Measurements from ENCODE around the gene SCN4B. TPM values are rescaled to one million over a fixed set of nuclear protein-coding genes. Genes with fewer than 3 reads are reported as not detected.

The SCN4B gene
- total RNA-seq, 1 experiment from 2014 or later = not detected

- in situ Hi-C loops (cut with HindIII; ENCODE audit: low pct_unique_long_range_greater_than_20kb, low sequenced_read_pairs) = no loop called here
- no peak for DNase-seq (ENCODE audit: low read depth, low spot score)
These were observed 9.2 kb upstream of the SCN4B start for GRCh38 chr11:118161786-118162185.

- no peak for DNase-seq (ENCODE audit: low read depth, low spot score)
These were observed 4.7 kb upstream of the SCN4B start for GRCh38 chr11:118157186-118157895.

GRCh38 chr11:118156531-118157185 is 4.0 kb upstream of the SCN4B start:
- in situ Hi-C loops (cut with HindIII; ENCODE audit: low pct_unique_long_range_greater_than_20kb, low sequenced_read_pairs) = no loop called here

More at GRCh38 chr11:118157186-118157895, 4.7 kb upstream of the SCN4B start:
- in situ Hi-C loops (cut with HindIII; ENCODE audit: low pct_unique_long_range_greater_than_20kb, low sequenced_read_pairs) = no loop called here

GRCh38 chr11:118155776-118156530 is 3.3 kb upstream of the SCN4B start:
- in situ Hi-C loops (cut with HindIII; ENCODE audit: low pct_unique_long_range_greater_than_20kb, low sequenced_read_pairs) = no loop called here
- no peak for DNase-seq (ENCODE audit: low read depth, low spot score)

More at GRCh38 chr11:118156531-118157185, 4.0 kb upstream of the SCN4B start:
- DNase-seq (ENCODE audit: low read depth, low spot score) = no peak

- in situ Hi-C loops (cut with HindIII; ENCODE audit: low pct_unique_long_range_greater_than_20kb, low sequenced_read_pairs) = no loop called here
- no peak for DNase-seq (ENCODE audit: low read depth, low spot score)
These were observed 2.0 kb upstream of the SCN4B start for GRCh38 chr11:118154641-118155040.

- DNase-seq (ENCODE audit: low read depth, low spot score) = no peak
- in situ Hi-C loops (cut with HindIII; ENCODE audit: low pct_unique_long_range_greater_than_20kb, low sequenced_read_pairs) = no loop called here
These were observed 1.4 kb upstream of the SCN4B start for GRCh38 chr11:118153976-118154375.

- no peak for DNase-seq (ENCODE audit: low read depth, low spot score)
- in situ Hi-C loops (cut with HindIII; ENCODE audit: low pct_unique_long_range_greater_than_20kb, low sequenced_read_pairs) = no loop called here
These were observed 893 bp upstream of the SCN4B start for GRCh38 chr11:118153516-118153915.

- in situ Hi-C loops (cut with HindIII; ENCODE audit: low pct_unique_long_range_greater_than_20kb, low sequenced_read_pairs) = no loop called here
- no peak for DNase-seq (ENCODE audit: low read depth, low spot score)
These were observed 537 bp downstream of the SCN4B start for GRCh38 chr11:118152020-118152551.

GRCh38 chr11:118151431-118151830 is 1.2 kb downstream of the SCN4B start:
- no peak for DNase-seq (ENCODE audit: low read depth, low spot score)
- in situ Hi-C loops (cut with HindIII; ENCODE audit: low pct_unique_long_range_greater_than_20kb, low sequenced_read_pairs) = no loop called here

- in situ Hi-C loops (cut with HindIII; ENCODE audit: low pct_unique_long_range_greater_than_20kb, low sequenced_read_pairs) = no loop called here
- DNase-seq (ENCODE audit: low read depth, low spot score) = no peak
These were observed 3.1 kb downstream of the SCN4B start for GRCh38 chr11:118149493-118149892.

GRCh38 chr11:118148856-118149255 is 3.8 kb downstream of the SCN4B start:
- DNase-seq (ENCODE audit: low read depth, low spot score) = no peak
- in situ Hi-C loops (cut with HindIII; ENCODE audit: low pct_unique_long_range_greater_than_20kb, low sequenced_read_pairs) = no loop called here

GRCh38 chr11:118148240-118148639 is 4.4 kb downstream of the SCN4B start:
- no peak for DNase-seq (ENCODE audit: low read depth, low spot score)
- in situ Hi-C loops (cut with HindIII; ENCODE audit: low pct_unique_long_range_greater_than_20kb, low sequenced_read_pairs) = no loop called here

GRCh38 chr11:118147502-118147901 is 5.1 kb downstream of the SCN4B start:
- DNase-seq (ENCODE audit: low read depth, low spot score) = no peak
- in situ Hi-C loops (cut with HindIII; ENCODE audit: low pct_unique_long_range_greater_than_20kb, low sequenced_read_pairs) = no loop called here

- in situ Hi-C loops (cut with HindIII; ENCODE audit: low pct_unique_long_range_greater_than_20kb, low sequenced_read_pairs) = no loop called here
- no peak for DNase-seq (ENCODE audit: low read depth, low spot score)
These were observed 6.1 kb downstream of the SCN4B start for GRCh38 chr11:118146554-118146953.

GRCh38 chr11:118145285-118146227 is 7.1 kb downstream of the SCN4B start:
- in situ Hi-C loops (cut with HindIII; ENCODE audit: low pct_unique_long_range_greater_than_20kb, low sequenced_read_pairs) = no loop called here
- DNase-seq (ENCODE audit: low read depth, low spot score) = peak; percentile 70

- DNase-seq (ENCODE audit: low read depth, low spot score) = no peak
- in situ Hi-C loops (cut with HindIII; ENCODE audit: low pct_unique_long_range_greater_than_20kb, low sequenced_read_pairs) = no loop called here
These were observed 8.0 kb downstream of the SCN4B start for GRCh38 chr11:118144301-118145268.

Data from SK-MEL-5 (cell line).